HFFc6 (cell line): ENCODE results near the gene ELP2. TPM values are rescaled to one million over a fixed set of nuclear protein-coding genes. Genes with fewer than 3 reads are reported as not detected.

ENCODE experiments used
- DNase-seq: peaks from one replicate; pipeline ENCODE4 v3.0.0-alpha.2; 2018
- H3K27ac Mint-ChIP-seq: 2 replicates; pipeline ENCODE4 v1.8.0; 2020; ENCODE audit warnings: mild to moderate bottlenecking, mixed read lengths
- H3K27me3 Mint-ChIP-seq: 2 replicates; pipeline ENCODE4 v1.8.0; 2021; ENCODE audit warnings: mild to moderate bottlenecking, moderate library complexity, mixed read lengths; ENCODE audit not compliant: insufficient read depth
- H3K36me3 Mint-ChIP-seq: 2 replicates; pipeline ENCODE4 v1.8.0; 2021; ENCODE audit warnings: low read depth, mixed read lengths
- H3K4me1 Mint-ChIP-seq: 2 replicates; pipeline ENCODE4 v1.8.0; 2020; ENCODE audit warnings: low read depth, mixed read lengths
- H3K4me3 Mint-ChIP-seq: 2 replicates; pipeline ENCODE4 v1.8.0; 2020; ENCODE audit warnings: mild to moderate bottlenecking, moderate library complexity, mixed read lengths
- H3K9me3 Mint-ChIP-seq: 2 replicates; pipeline ENCODE4 v1.8.0; 2020; ENCODE audit warnings: mild to moderate bottlenecking, mixed read lengths
- CTCF ChIP-seq: fragments of 200-600 bp; sonication (generic); IDR thresholded peaks from 2 replicates; pipeline ENCODE4 v1.5.0; 2021; ENCODE audit warnings: antibody characterized with exemption, mild to moderate bottlenecking
- total RNA-seq, 6 experiments: library from RNA; stranded (reverse); fragmentation: NEBNext Ultra II Directional; extraction: Animal tissue kit (Norgen Biotek cat#: 25700); gene quantifications; 2 replicates in 1 of 6; 3 replicates in 5 of 6; pipeline ENCODE4 v1.2.3, GENCODE V29; 2021

The ELP2 gene
- total RNA-seq, 6 experiments from 2014 or later: 76.2 to 99.7 (median 82.3) TPM

DNA sequence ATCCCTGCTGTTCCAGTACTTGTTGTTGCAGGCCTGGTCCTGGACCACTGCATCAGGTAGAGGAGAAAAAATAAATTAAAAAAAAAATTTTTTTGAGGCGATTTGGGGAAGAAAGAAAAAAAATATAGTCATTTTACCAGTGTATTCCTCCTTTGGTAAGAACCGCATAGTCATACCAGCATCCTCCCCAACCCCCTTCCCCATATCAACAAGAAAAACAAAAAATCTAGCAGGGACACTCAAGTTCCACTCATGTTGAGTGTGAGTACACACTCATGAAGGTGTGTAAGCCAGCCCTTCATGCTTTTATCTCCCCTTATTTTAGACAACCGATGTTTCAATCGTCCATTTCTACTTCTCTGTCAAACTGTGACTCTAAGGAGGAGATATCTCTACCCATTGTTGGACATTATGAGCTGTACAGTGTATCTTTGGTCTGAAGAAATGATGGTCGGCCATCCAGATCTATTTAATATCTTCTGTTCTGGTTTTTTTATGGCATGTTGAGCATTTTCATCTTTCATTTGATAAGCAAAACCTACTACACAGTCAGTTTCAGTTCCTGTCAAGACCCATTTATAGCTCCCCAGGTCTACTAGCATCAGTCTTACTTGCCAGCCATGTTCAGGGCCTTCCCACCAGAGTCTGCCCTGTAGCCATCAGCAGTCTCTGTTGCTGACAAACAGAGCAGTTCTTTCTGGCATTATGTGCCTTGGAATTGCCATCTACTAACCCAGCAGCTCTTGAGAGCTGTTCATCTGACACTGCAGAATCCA lies 20.0 kb downstream of the ELP2 start:
- no peak for TF ChIP-seq CTCF

GRCh38 chr18:36152781-36153180 lies 23.1 kb downstream of the ELP2 start:
- H3K9me3 Mint-ChIP-seq: no peaks in the 10 kb centered on the region
- DNase-seq: no peak
- H3K4me1 Mint-ChIP-seq: peaks cover 56% of the 10 kb centered on the region
- H3K36me3 Mint-ChIP-seq: peaks cover 54% of the 10 kb centered on the region
- TF ChIP-seq CTCF: no peak
- peak overlapping the region; percentile 98 for H3K27ac Mint-ChIP-seq
- H3K27me3 Mint-ChIP-seq: peaks cover 1% of the 10 kb centered on the region; the same call in 1 of the 2 replicates
- H3K4me3 Mint-ChIP-seq: peak overlapping the region; percentile 74

More for the DNA sequence above, 20.0 kb downstream of the ELP2 start:
- DNase-seq: no peak
- H3K27me3 Mint-ChIP-seq: peaks cover 1% of the 10 kb centered on the region; the same call in 1 of the 2 replicates
- H3K9me3 Mint-ChIP-seq: no peaks in the 10 kb centered on the region
- H3K4me3 Mint-ChIP-seq: no peak overlapping the region
- H3K4me1 Mint-ChIP-seq: peaks cover 29% of the 10 kb centered on the region
- H3K36me3 Mint-ChIP-seq: peaks cover 43% of the 10 kb centered on the region
- peak overlapping the region; percentile 45 for H3K27ac Mint-ChIP-seq

DNA sequence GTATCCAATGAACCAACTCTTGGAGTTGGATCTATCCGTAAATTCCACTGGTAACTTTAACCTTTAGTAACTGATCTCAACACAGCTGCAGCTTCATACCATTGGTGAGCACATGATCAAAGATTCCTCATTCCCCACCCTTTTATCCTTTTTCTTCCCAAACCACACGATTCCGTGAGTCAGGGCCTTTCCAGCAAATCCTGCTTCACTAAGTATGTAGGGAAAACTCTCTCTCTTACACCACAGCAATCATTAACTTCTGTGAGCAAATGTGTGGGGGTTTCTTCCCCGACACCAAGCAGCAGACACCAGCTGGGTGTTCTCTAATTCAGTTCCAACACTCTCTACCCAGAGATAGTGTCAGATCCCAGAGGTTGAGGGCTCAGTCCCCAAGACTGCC lies 23.5 kb downstream of the ELP2 start:
- Mint-ChIP-seq H3K27me3 (peaks cover 1% of the 10 kb centered on the region; the same call in 1 of the 2 replicates), H3K9me3 (no peaks in the 10 kb centered on the region), H3K27ac (peak overlapping the region; percentile 98), H3K36me3 (peaks cover 55% of the 10 kb centered on the region), H3K4me1 (peaks cover 60% of the 10 kb centered on the region), H3K4me3 (peak overlapping the region; percentile 74)
- TF ChIP-seq CTCF: no peak
- DNase-seq: peak; percentile 86

DNA sequence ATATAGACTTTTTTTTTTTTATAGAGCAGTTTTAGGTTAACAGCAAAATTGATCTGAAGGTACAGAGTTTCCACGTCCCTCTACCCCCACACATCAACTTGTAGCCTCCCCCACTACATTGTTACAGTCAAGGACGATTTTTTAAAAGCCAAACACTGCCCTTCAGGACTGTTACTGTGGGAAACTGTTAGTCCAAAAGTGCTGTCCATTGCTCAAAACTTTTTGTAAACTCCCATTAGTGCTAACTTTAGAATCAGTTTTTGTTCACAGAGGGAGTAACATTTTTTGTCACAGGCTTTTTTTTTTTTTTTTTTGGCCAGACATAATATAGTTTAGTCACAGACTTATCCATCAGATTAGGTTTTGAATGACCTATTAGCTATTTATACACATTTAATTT lies 24.1 kb downstream of the ELP2 start:
- peaks cover 59% of the 10 kb centered on the region for H3K36me3 Mint-ChIP-seq
- no peaks in the 10 kb centered on the region for H3K9me3 Mint-ChIP-seq
- H3K4me3 Mint-ChIP-seq: peak overlapping the region; percentile 74
- no peak for TF ChIP-seq CTCF
- H3K4me1 Mint-ChIP-seq: peaks cover 66% of the 10 kb centered on the region
- H3K27ac Mint-ChIP-seq: peak overlapping the region; percentile 98
- peaks cover 1% of the 10 kb centered on the region for H3K27me3 Mint-ChIP-seq
- DNase-seq: no peak

DNA sequence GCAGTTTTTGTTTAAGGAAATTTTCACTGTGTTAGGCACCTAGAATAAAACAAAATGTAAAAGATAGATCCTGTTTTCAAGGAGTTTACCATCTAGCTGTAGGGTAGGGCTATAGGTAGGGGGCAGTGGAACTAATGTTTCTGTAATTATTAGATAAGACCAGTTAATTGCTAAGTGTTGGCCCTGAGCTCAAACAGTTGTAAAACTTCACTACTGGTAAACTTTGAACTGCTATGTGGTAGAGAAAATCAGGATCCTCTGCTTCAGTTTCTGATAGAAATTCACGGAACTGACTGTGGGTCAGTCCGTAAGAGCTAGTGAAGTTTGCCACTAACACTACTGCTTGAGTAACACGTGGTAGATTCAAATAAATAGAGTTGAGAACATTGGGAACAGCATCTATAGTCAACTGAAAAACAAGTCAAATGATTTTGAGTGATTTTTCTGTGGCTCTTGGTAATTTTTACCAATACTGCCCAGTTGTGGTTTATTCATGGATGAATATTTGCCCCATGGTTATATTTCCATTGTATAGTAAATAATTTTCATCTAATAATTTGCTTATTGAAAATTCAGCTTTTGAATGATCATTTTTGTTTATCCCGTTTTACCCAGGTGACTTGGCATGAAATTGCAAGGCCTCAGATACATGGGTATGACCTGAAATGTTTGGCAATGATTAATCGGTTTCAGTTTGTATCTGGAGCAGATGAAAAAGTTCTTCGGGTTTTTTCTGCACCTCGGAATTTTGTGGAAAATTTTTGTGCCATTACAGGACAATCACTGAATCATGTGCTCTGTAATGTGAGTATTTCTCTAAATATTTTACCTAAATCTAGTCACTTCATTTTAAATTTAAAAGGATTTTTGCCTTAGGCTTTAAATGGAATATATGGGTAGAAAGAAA lies 26.4 kb downstream of the ELP2 start:
- H3K27ac Mint-ChIP-seq: peak overlapping the region; percentile 99
- no peaks in the 10 kb centered on the region for H3K9me3 Mint-ChIP-seq
- peaks cover 1% of the 10 kb centered on the region for H3K27me3 Mint-ChIP-seq
- H3K4me3 Mint-ChIP-seq: peak overlapping the region; percentile 66
- peaks cover 54% of the 10 kb centered on the region for H3K36me3 Mint-ChIP-seq
- DNase-seq: peak; percentile 72
- peaks cover 78% of the 10 kb centered on the region for H3K4me1 Mint-ChIP-seq
- TF ChIP-seq CTCF: no peak
